SK-N-SH (cell line): Measurements from ENCODE around the gene SMARCA4. TPM values are rescaled to one million over a fixed set of nuclear protein-coding genes. Genes with fewer than 3 reads are reported as not detected.

Source experiments
- CTCF ChIA-PET: fragments of 300-600, 350-600 bp; formaldehyde crosslinking; extraction: SDS; loops from one replicate; lab custom pipeline; 2021; lab: Yijun Ruan, JAX
- POLR2A ChIA-PET: fragments of 350-600 bp; sonication (Branson Sonifier 250); formaldehyde crosslinking; extraction: SDS; loops from one replicate; lab custom pipeline; 2020; ENCODE audit warnings: antibody characterized with exemption, inconsistent platforms; lab: Yijun Ruan, JAX
- DNase-seq: peaks from one replicate; pipeline ENCODE4 v3.0.0; 2012
- H2AFZ ChIP-seq: fragments of 200-600 bp; sonication (generic); 2 replicates; pipeline ENCODE4 v1.8.1; 2016; ENCODE audit warnings: antibody characterized with exemption, mild to moderate bottlenecking, low read depth
- H3F3A ChIP-seq: fragments of 200-600 bp; sonication (generic); replicated peaks from 2 replicates; pipeline ENCODE3; 2016; ENCODE audit warnings: antibody characterized with exemption, mild to moderate bottlenecking; ENCODE audit not compliant: insufficient read depth
- H3K27ac ChIP-seq, 2 experiments: fragments of 200-500 bp in 1 of 2; fragments of 200-600 bp in 1 of 2; sonication (Bioruptor generic) in 1 of 2; sonication (generic), shearing (Covaris generic) in 1 of 2; 2 replicates each; pipeline versions ENCODE4 v1.5.1 to v1.6.1; 2014 to 2016; ENCODE audit warnings: low read depth in 2 of 2, inconsistent platforms in 1 of 2, low read length in 1 of 2, mild to moderate bottlenecking in 1 of 2, mixed read lengths in 1 of 2
- H3K27me3 ChIP-seq: fragments of 200-600 bp; sonication (generic), shearing (Covaris generic); 2 replicates; pipeline ENCODE4 v1.6.1; 2016; ENCODE audit warnings: mixed run types; ENCODE audit not compliant: insufficient read depth
- H3K36me3 ChIP-seq, 2 experiments: fragments of 200-500 bp in 1 of 2; fragments of 200-600 bp in 1 of 2; sonication (Bioruptor generic) in 1 of 2; sonication (generic) in 1 of 2; replicated peaks in 1 of 2; 2 replicates each; pipeline versions ENCODE3 to v1.5.1; 2014 to 2016; ENCODE audit warnings: low read length in 1 of 2, mild to moderate bottlenecking in 1 of 2; ENCODE audit not compliant: insufficient read depth in 2 of 2, control insufficient read depth in 1 of 2
- H3K4me1 ChIP-seq, 2 experiments: fragments of 200-500 bp in 1 of 2; fragments of 200-600 bp in 1 of 2; sonication (Bioruptor generic) in 1 of 2; sonication (generic), shearing (Covaris generic) in 1 of 2; 2 replicates each; pipeline versions ENCODE4 v1.5.1 to v1.6.1; 2014 to 2016; ENCODE audit warnings: low read depth in 1 of 2, low read length in 1 of 2, mixed run types in 1 of 2; ENCODE audit not compliant: insufficient read depth in 2 of 2, control insufficient read depth in 1 of 2
- H3K4me2 ChIP-seq: fragments of 200-600 bp; sonication (generic), shearing (Covaris generic); 2 replicates; pipeline ENCODE4 v1.6.1; 2017; ENCODE audit warnings: mixed run types
- H3K4me3 ChIP-seq, 2 experiments: fragments of 200-500 bp in 1 of 2; fragments of 200-600 bp in 1 of 2; sonication (Bioruptor generic) in 1 of 2; sonication (generic), shearing (Covaris generic) in 1 of 2; 2 replicates each; pipeline versions ENCODE4 v1.5.1 to v1.8.1; 2014 to 2016; ENCODE audit warnings: low read depth in 2 of 2, inconsistent platforms in 1 of 2, low read length in 1 of 2, mild to moderate bottlenecking in 1 of 2, mixed read lengths in 1 of 2, moderate library complexity in 1 of 2
- H3K79me2 ChIP-seq: fragments of 200-600 bp; sonication (generic); 2 replicates; pipeline ENCODE4 v1.8.1; 2017; ENCODE audit warnings: mild to moderate bottlenecking; ENCODE audit not compliant: insufficient read depth
- H3K9ac ChIP-seq: fragments of 200-600 bp; sonication (generic); 2 replicates; pipeline ENCODE4 v1.6.1; 2017; ENCODE audit warnings: mixed run types
- H3K9me2 ChIP-seq: fragments of 200-600 bp; sonication (generic); 2 replicates; pipeline ENCODE4 v1.6.1; 2017; ENCODE audit warnings: mixed run types
- H3K9me3 ChIP-seq: fragments of 200-600 bp; sonication (generic); 2 replicates; pipeline ENCODE4 v1.6.1; 2017; ENCODE audit warnings: mixed run types, mild to moderate bottlenecking, moderate library complexity
- H4K20me1 ChIP-seq: fragments of 200-600 bp; sonication (generic); 2 replicates; pipeline ENCODE4 v1.6.1; 2017; ENCODE audit warnings: mild to moderate bottlenecking, mixed run types; ENCODE audit not compliant: insufficient read depth
- EP300 ChIP-seq, 2 experiments: IDR thresholded peaks; 2 replicates each; pipeline versions ENCODE4 v1.4.0 to v1.6.1; 2012; ENCODE audit warnings: borderline replicate concordance in 1 of 2, low read depth in 1 of 2, low read length in 1 of 2
- EZH2phosphoT487 ChIP-seq: fragments of 200-600 bp; sonication (generic); IDR thresholded peaks from 2 replicates; pipeline ENCODE4 v1.6.1; 2017; ENCODE audit warnings: low read depth, mixed run types, mild to moderate bottlenecking, antibody characterized with exemption, moderate library complexity, borderline replicate concordance
- FOSL2 ChIP-seq: IDR thresholded peaks from 2 replicates; pipeline ENCODE4 v1.4.0; 2012; ENCODE audit warnings: low read depth, mild to moderate bottlenecking, moderate library complexity, borderline replicate concordance
- FOXM1 ChIP-seq: IDR thresholded peaks from 2 replicates; pipeline ENCODE4 v1.4.0; 2012; ENCODE audit warnings: low read depth, mild to moderate bottlenecking
- GATA2 ChIP-seq: sonication (generic); formaldehyde crosslinking; IDR thresholded peaks from 2 replicates; pipeline ENCODE4 v1.5.0; 2020; ENCODE audit warnings: mild to moderate bottlenecking, missing genetic modification reagents
- JUND ChIP-seq: IDR thresholded peaks from 2 replicates; pipeline ENCODE4 v1.4.0; 2012
- NRF1 ChIP-seq: IDR thresholded peaks from 2 replicates; pipeline ENCODE4 v1.6.1; 2012; ENCODE audit warnings: low read depth, mild to moderate bottlenecking, low read length
- POLR2AphosphoS5 ChIP-seq: IDR thresholded peaks from 2 replicates; pipeline ENCODE4 v1.6.1; 2012; ENCODE audit warnings: low read depth, low read length
- RFX5 ChIP-seq: IDR thresholded peaks from 2 replicates; pipeline ENCODE4 v1.6.1; 2012; ENCODE audit warnings: mild to moderate bottlenecking, improper control_type of control experiment, low read length
- SIN3A ChIP-seq: IDR thresholded peaks from 2 replicates; pipeline ENCODE4 v1.6.1; 2012; ENCODE audit warnings: low read depth, mild to moderate bottlenecking, low read length, moderate library complexity, borderline replicate concordance
- SMC3 ChIP-seq: IDR thresholded peaks from 2 replicates; pipeline ENCODE4 v1.6.1; 2012; ENCODE audit warnings: low read depth, low read length, improper control_type of control experiment
- TAF1 ChIP-seq: IDR thresholded peaks from 2 replicates; pipeline ENCODE4 v1.6.1; 2012; ENCODE audit warnings: low read depth, mild to moderate bottlenecking, low read length, moderate library complexity, borderline replicate concordance
- TCF12 ChIP-seq: IDR thresholded peaks from 2 replicates; pipeline ENCODE4 v1.4.0; 2012
- TEAD4 ChIP-seq: IDR thresholded peaks from 2 replicates; pipeline ENCODE4 v1.4.0; 2012; ENCODE audit warnings: mild to moderate bottlenecking, borderline replicate concordance; ENCODE audit not compliant: insufficient read depth
- YY1 ChIP-seq: IDR thresholded peaks from 2 replicates; pipeline ENCODE4 v1.4.0; 2012; ENCODE audit warnings: low read depth, mild to moderate bottlenecking
- WGBS: methylation state at CpG from one replicate; pipeline ENCODE4 v1.1.6; 2017; ENCODE audit warnings: low lambda C conversion rate; 5-methylcytosine and 5-hydroxymethylcytosine counted together
- polyA plus RNA-seq, 3 experiments: library from polyadenylated mRNA; depleted of rRNA; stranded (reverse); fragments of >200 nt; gene quantifications; 2 replicates each; pipeline ENCODE4 v1.2.3, GENCODE V29; 2012
- TF ChIP-seq, protein P1 (sequence below): fragments of 200-600 bp; sonication (generic); IDR thresholded peaks from 2 replicates; pipeline ENCODE4 v1.6.1; 2017; ENCODE audit warnings: antibody characterized with exemption, mild to moderate bottlenecking, moderate library complexity
- TF ChIP-seq, protein P2 (sequence below): fragments of 150-350 bp; IDR thresholded peaks from 2 replicates; pipeline ENCODE4 v1.6.1; 2016; ENCODE audit warnings: mild to moderate bottlenecking, low read depth, low read length
- TF ChIP-seq, protein P3 (sequence below): IDR thresholded peaks from 2 replicates; pipeline ENCODE4; 2012
- TF ChIP-seq, protein P4 (sequence below): IDR thresholded peaks from 2 replicates; pipeline ENCODE4 v1.6.1; 2012; ENCODE audit warnings: mild to moderate bottlenecking, low read depth, low read length, moderate library complexity
- TF ChIP-seq, protein P5 (sequence below): IDR thresholded peaks from 2 replicates; pipeline ENCODE4 v1.4.0; 2012; ENCODE audit warnings: low read depth, borderline replicate concordance
- TF ChIP-seq, protein P6 (sequence below): IDR thresholded peaks from 2 replicates; pipeline ENCODE4 v1.4.0; 2012; ENCODE audit warnings: low read depth, borderline replicate concordance

Gene SMARCA4
- polyA plus RNA-seq, 1 of the 3 experiments (the other 2 are of a cell fraction) = 90.7 TPM

GRCh38 chr19:11091703-11092153 is 130.9 kb downstream of the SMARCA4 start (continued):
- TF ChIP-seq SMC3 (no peak), POLR2AphosphoS5 (no peak), NRF1 (no peak), TCF12 (0 out of 2 replicates have a peak, but pooled peaks have one; percentile 10), EZH2phosphoT487 (no peak), GATA2 (CRISPR knock-in tag) (no peak), EP300 (IDR thresholded peaks at IDR 0.05; ENCODE audit: borderline replicate concordance in 1 of 2, low read depth in 1 of 2, low read length in 1 of 2) (no peak), JUND (peak; percentile 35), YY1 (no peak), FOXM1 (no peak), RFX5 (no peak), SIN3A (no peak)
- TF ChIP-seq, protein P1, sequence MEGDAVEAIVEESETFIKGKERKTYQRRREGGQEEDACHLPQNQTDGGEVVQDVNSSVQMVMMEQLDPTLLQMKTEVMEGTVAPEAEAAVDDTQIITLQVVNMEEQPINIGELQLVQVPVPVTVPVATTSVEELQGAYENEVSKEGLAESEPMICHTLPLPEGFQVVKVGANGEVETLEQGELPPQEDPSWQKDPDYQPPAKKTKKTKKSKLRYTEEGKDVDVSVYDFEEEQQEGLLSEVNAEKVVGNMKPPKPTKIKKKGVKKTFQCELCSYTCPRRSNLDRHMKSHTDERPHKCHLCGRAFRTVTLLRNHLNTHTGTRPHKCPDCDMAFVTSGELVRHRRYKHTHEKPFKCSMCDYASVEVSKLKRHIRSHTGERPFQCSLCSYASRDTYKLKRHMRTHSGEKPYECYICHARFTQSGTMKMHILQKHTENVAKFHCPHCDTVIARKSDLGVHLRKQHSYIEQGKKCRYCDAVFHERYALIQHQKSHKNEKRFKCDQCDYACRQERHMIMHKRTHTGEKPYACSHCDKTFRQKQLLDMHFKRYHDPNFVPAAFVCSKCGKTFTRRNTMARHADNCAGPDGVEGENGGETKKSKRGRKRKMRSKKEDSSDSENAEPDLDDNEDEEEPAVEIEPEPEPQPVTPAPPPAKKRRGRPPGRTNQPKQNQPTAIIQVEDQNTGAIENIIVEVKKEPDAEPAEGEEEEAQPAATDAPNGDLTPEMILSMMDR = no peak
- TF ChIP-seq, protein P2, sequence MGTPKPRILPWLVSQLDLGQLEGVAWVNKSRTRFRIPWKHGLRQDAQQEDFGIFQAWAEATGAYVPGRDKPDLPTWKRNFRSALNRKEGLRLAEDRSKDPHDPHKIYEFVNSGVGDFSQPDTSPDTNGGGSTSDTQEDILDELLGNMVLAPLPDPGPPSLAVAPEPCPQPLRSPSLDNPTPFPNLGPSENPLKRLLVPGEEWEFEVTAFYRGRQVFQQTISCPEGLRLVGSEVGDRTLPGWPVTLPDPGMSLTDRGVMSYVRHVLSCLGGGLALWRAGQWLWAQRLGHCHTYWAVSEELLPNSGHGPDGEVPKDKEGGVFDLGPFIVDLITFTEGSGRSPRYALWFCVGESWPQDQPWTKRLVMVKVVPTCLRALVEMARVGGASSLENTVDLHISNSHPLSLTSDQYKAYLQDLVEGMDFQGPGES = no peak
- TF ChIP-seq, protein P3, sequence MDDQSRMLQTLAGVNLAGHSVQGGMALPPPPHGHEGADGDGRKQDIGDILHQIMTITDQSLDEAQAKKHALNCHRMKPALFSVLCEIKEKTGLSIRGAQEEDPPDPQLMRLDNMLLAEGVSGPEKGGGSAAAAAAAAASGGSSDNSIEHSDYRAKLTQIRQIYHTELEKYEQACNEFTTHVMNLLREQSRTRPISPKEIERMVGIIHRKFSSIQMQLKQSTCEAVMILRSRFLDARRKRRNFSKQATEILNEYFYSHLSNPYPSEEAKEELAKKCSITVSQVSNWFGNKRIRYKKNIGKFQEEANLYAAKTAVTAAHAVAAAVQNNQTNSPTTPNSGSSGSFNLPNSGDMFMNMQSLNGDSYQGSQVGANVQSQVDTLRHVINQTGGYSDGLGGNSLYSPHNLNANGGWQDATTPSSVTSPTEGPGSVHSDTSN = 0 out of 2 replicates have a peak, but pooled peaks have one; percentile 15
- TF ChIP-seq, all 33 proteins: peak for 6

GRCh38 chr19:11092181-11092538 is 131.3 kb downstream of the SMARCA4 start:
- CTCF ChIA-PET = interaction anchor here (0.9 to 7.6 kb wide), 4 partner anchors 19 to 155 kb away, joined by 3 to 47 read pairs (median 4); no protein-coding TSS in a partner anchor
- no peak for DNase-seq
- 57% methylated on average over 6 of the region's 6 CpGs for WGBS
- Histone ChIP-seq H3F3A (peaks cover 53% of the 10 kb centered on the region), H3K36me3 (peaks cover 0 to 8% of the 10 kb centered on the region in 2 experiments), H3K27ac (peak overlapping the region; percentile 29 to 83; a peak in 3 of 4 replicates), H3K4me1 (peaks cover 7 to 33% of the 10 kb centered on the region in 2 experiments), H3K27me3 (no peaks in the 10 kb centered on the region), H3K9me3 (no peaks in the 10 kb centered on the region), H3K9me2 (no peaks in the 10 kb centered on the region), H3K4me2 (no peak overlapping the region), H3K79me2 (peaks cover 73% of the 10 kb centered on the region), H2AFZ (no peak overlapping the region), H4K20me1 (no peaks in the 10 kb centered on the region; the same call in 1 of the 2 replicates), H3K9ac (peak overlapping the region; percentile 96; the same call in 1 of the 2 replicates), H3K4me3 (no peak overlapping the region)
- POLR2A ChIA-PET = no interaction called here
- TF ChIP-seq FOSL2 (no peak), SIN3A (no peak), RFX5 (no peak), GATA2 (CRISPR knock-in tag) (no peak), TAF1 (no peak), TEAD4 (no peak), FOXM1 (no peak), TCF12 (no peak)
- TF ChIP-seq, protein P4, sequence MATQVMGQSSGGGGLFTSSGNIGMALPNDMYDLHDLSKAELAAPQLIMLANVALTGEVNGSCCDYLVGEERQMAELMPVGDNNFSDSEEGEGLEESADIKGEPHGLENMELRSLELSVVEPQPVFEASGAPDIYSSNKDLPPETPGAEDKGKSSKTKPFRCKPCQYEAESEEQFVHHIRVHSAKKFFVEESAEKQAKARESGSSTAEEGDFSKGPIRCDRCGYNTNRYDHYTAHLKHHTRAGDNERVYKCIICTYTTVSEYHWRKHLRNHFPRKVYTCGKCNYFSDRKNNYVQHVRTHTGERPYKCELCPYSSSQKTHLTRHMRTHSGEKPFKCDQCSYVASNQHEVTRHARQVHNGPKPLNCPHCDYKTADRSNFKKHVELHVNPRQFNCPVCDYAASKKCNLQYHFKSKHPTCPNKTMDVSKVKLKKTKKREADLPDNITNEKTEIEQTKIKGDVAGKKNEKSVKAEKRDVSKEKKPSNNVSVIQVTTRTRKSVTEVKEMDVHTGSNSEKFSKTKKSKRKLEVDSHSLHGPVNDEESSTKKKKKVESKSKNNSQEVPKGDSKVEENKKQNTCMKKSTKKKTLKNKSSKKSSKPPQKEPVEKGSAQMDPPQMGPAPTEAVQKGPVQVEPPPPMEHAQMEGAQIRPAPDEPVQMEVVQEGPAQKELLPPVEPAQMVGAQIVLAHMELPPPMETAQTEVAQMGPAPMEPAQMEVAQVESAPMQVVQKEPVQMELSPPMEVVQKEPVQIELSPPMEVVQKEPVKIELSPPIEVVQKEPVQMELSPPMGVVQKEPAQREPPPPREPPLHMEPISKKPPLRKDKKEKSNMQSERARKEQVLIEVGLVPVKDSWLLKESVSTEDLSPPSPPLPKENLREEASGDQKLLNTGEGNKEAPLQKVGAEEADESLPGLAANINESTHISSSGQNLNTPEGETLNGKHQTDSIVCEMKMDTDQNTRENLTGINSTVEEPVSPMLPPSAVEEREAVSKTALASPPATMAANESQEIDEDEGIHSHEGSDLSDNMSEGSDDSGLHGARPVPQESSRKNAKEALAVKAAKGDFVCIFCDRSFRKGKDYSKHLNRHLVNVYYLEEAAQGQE = no peak
- TF ChIP-seq, protein P5, sequence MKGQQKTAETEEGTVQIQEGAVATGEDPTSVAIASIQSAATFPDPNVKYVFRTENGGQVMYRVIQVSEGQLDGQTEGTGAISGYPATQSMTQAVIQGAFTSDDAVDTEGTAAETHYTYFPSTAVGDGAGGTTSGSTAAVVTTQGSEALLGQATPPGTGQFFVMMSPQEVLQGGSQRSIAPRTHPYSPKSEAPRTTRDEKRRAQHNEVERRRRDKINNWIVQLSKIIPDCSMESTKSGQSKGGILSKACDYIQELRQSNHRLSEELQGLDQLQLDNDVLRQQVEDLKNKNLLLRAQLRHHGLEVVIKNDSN = no peak
- TF ChIP-seq, protein P6, sequence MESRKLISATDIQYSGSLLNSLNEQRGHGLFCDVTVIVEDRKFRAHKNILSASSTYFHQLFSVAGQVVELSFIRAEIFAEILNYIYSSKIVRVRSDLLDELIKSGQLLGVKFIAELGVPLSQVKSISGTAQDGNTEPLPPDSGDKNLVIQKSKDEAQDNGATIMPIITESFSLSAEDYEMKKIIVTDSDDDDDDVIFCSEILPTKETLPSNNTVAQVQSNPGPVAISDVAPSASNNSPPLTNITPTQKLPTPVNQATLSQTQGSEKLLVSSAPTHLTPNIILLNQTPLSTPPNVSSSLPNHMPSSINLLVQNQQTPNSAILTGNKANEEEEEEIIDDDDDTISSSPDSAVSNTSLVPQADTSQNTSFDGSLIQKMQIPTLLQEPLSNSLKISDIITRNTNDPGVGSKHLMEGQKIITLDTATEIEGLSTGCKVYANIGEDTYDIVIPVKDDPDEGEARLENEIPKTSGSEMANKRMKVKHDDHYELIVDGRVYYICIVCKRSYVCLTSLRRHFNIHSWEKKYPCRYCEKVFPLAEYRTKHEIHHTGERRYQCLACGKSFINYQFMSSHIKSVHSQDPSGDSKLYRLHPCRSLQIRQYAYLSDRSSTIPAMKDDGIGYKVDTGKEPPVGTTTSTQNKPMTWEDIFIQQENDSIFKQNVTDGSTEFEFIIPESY = no peak
